Measurements from ENCODE around the gene CARF.
"Not testable (repeated sequence)": the region's sequence is repeated elsewhere in the genome, so short reads cannot be mapped to it uniquely, and the experiment has no call there.

Gene CARF

GRCh38 chr2:202944816-202945215, 32.7 kb downstream of the CARF start:
- no peak for TF ChIP-seq CTCF (IDR thresholded peaks at IDR 0.05; ENCODE audit: low read depth, low read length)
- no peak for DNase-seq (ENCODE audit: extremely low read depth, low read depth)

- no peak for DNase-seq (ENCODE audit: extremely low read depth, low read depth)
- TF ChIP-seq CTCF (IDR thresholded peaks at IDR 0.05; ENCODE audit: low read depth, low read length) = no peak
These were observed 33.4 kb downstream of the CARF start for GRCh38 chr2:202945497-202945896.

- not testable (repeated sequence) for DNase-seq (ENCODE audit: extremely low read depth, low read depth)
These were observed 37.3 kb downstream of the CARF start for GRCh38 chr2:202949333-202949732.

- TF ChIP-seq CTCF (IDR thresholded peaks at IDR 0.05; ENCODE audit: low read depth, low read length) = no peak
- no peak for DNase-seq (ENCODE audit: extremely low read depth, low read depth)
These were observed 38.5 kb downstream of the CARF start for GRCh38 chr2:202950592-202950991.

- DNase-seq (ENCODE audit: extremely low read depth, low read depth) = no peak
- TF ChIP-seq CTCF (IDR thresholded peaks at IDR 0.05; ENCODE audit: low read depth, low read length) = no peak
These were observed 48.4 kb downstream of the CARF start for GRCh38 chr2:202960524-202960923.

- no peak for TF ChIP-seq CTCF (IDR thresholded peaks at IDR 0.05; ENCODE audit: low read depth, low read length)
- no peak for DNase-seq (ENCODE audit: extremely low read depth, low read depth)
These were observed 51.6 kb downstream of the CARF start for GRCh38 chr2:202963712-202964111.

GRCh38 chr2:202965810-202966460, 53.9 kb downstream of the CARF start:
- TF ChIP-seq CTCF (IDR thresholded peaks at IDR 0.05; ENCODE audit: low read depth, low read length) = no peak
- DNase-seq (ENCODE audit: extremely low read depth, low read depth) = no peak

GRCh38 chr2:202969404-202969803, 57.3 kb downstream of the CARF start:
- not testable (repeated sequence) for DNase-seq (ENCODE audit: extremely low read depth, low read depth)

All from AG09319 (cell line).